Amygdala (tissue), 56 donors: ENCODE results near the gene KLHL7.
A peak's percentile ranks its signal among the peaks of the same experiment; 100 is the strongest.
"Not testable (repeated sequence)": the region's sequence is repeated elsewhere in the genome, so short reads cannot be mapped to it uniquely, and the experiment has no call there.

Experiments used
- DNase-seq, 56 donors: peaks; one replicate each; lab custom pipeline; 2025; lab: John Stamatoyannopoulos, UW

Gene KLHL7

GRCh38 chr7:23168111-23168885 lies 62.7 kb downstream of the KLHL7 start:
- no peak for DNase-seq

DNA sequence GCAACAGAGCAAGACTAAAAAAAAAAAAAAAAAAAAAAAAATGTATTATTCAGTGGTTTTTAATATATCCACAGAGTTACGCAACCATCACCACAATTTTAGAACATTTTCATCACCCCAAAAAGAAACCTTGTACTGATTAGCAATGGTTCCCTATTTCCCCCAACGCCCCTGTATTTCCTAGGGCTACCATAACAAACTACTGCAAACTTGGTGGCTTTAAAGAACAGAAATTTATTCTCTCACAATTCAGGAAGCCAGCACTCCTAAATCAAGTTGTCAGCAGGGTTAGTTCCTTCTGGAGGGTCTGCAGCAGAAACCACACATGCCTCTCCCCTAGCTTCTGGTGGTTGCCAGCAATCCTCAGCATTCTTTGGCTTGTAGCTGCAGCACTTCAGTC lies 70.4 kb downstream of the KLHL7 start:
- no peak for DNase-seq

- DNase-seq, result peak; percentile 59 to 94 (median 87)
Measured at GRCh38 chr7:23181684-23182553, 76.3 kb downstream of the KLHL7 start, which contains the start of gene NUP42. NUP42 (plus strand) TSS chr7:23182048; CDS start chr7:23182086, 38 bp downstream.

DNA sequence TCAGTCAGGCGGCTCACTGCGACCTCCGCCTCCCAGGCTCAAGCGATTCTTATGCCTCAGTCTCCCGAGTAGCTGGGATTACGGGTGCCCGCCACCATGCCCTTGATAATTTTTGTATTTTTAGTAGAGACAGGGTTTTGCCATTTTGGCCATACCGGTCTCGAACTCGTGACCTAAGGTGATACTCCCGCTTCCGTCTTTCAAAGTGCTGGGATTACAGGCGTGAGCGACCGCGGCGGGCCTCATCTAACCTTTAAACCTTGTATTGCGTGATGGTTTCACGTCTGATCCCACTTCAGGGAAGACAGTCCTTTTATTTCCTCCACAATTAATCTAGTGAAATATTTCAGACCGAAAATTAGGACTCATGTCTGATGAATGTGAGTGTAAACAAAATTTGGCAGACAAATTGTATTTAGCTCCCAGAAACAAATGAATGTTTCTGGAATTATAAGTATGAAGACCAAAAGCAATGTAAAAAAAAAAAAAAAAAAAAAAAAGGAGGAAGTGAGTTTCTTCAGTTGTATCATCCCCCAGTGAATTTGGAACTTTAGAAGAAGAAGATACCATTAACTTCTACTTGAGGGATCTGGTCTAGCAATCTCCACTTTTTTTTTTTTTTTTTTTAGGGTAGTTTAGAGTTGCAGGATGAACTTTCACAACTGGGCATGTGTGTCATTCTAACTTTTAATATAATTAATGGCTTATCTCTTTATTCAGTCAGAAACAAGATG lies 77.9 kb downstream of the KLHL7 start:
- no peak for DNase-seq

GRCh38 chr7:23184291-23184690 lies 78.7 kb downstream of the KLHL7 start:
- no peak for DNase-seq

DNA sequence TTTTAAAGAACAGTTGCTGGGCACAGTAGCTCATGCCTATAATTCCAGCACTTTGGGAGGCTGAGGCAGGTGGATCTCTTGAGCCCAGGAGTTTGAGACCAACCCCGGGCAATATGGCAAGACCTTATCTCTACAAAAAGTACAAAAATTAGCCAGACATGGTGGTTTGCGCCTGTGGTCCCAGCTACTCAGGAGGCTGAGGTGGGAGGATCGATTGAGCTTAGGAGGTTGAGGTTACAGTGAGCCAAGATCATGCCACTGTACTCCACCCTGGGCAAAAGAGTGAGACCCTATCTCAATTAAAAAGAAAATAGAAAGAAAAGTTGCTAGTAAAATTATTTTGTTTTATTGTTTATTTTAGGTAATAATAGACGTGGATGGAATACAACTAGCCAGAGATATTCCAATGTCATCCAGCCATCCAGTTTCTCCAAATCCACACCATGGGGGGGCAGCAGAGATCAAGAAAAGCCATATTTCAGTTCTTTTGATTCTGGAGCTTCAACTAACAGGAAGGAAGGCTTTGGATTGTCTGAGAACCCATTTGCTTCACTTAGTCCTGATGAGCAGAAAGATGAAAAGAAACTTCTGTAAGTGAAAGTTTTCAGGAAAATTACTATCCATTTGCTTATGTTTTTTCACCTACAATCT lies 79.2 kb downstream of the KLHL7 start:
- peak in 37 of 56 donors; percentile 2 to 85 (median 30) for DNase-seq

- no peak for DNase-seq
Measured at GRCh38 chr7:23185980-23186379, 80.4 kb downstream of the KLHL7 start.

DNA sequence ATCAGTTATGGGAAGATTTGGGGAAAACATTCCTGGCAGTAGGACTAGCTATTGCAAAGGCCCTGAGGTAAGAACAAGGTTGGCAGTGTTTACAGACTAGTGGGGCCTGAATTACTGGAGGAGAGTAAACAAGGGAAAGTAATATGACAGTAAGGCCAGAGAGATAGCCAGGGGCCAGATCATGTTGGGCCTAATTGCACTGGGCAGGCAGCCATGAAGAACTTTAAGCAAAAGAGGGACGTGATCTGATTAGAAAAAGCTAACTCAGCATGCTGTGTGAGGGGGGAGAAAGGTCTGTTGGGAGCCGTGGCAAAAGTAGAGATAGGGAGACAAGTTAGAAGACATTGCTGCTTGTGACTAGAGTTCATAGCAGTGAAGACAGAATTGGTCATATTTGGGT lies 85.4 kb downstream of the KLHL7 start:
- no peak for DNase-seq

GRCh38 chr7:23193650-23194227 lies 88.2 kb downstream of the KLHL7 start:
- not testable (repeated sequence) for DNase-seq

DNA sequence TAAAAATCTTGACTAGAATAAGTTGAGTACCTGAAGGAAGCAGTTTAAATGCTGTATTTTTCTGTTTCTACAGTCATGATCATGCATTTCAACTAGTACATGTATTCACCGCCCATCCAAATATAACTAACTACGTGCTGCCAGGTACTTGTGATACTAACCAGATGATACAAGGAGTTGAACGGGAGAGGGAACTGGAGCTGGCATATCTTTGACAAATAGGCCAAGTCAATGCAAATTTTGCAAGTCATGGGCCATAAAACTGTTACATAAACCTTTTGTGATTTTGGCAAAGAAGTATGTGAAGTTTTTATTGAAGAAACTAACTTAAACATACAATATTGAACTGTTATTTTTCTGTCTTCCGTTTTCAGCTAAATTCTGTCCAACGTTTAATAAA lies 90.7 kb downstream of the KLHL7 start:
- DNase-seq, result no peak

DNA sequence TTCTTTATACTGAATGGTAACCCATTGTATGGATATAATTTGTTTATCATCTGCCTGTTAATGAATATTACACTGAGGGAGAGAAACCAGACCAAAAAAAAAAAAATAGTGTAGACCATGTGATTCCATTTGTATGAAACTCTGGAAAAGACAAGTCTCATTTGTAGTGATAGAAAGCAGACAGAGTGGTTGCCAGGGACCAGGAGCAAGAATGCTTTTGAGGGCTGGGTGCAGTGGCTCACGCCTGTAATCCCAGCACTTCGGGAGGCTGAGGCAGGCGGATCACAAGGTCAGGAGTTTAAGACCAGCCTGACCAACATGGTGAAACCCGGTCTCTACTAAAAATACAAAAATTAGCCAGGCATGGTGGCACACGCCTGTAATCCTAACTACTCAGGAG lies 92.2 kb downstream of the KLHL7 start:
- DNase-seq, result not testable (repeated sequence)

DNA sequence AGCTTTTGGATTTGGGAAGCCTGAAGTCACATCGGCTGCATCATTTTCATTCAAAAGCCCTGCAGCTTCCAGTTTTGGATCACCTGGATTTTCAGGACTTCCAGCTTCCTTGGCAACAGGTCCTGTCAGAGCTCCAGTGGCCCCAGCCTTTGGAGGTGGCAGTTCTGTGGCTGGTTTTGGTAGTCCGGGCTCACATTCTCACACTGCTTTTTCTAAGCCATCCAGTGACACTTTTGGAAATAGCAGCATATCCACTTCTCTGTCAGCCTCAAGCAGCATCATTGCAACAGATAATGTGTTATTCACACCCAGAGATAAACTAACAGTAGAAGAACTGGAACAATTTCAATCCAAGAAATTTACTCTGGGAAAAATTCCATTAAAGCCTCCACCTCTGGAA lies 94.7 kb downstream of the KLHL7 start:
- no peak for DNase-seq

DNA sequence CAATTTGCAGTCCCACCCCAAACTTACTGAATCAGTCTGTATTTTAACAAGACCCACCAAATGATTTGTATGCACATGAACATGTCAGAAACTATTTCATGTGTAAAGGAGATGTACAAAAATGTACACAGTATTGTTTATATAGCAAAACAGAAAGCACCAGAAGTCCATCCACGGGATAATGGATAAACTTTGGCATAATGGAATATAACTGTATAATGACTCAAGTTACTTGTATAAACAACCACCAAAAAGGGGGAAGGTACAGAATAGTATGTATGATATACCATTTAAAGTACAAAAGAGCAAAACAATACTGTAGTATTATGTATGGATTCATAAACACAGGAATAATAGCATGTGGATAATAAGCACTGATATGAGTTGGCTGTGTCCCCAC lies 98.7 kb downstream of the KLHL7 start:
- DNase-seq, result no peak

GRCh38 chr7:23205577-23205908 lies 100.0 kb downstream of the KLHL7 start:
- DNase-seq, result no peak

DNA sequence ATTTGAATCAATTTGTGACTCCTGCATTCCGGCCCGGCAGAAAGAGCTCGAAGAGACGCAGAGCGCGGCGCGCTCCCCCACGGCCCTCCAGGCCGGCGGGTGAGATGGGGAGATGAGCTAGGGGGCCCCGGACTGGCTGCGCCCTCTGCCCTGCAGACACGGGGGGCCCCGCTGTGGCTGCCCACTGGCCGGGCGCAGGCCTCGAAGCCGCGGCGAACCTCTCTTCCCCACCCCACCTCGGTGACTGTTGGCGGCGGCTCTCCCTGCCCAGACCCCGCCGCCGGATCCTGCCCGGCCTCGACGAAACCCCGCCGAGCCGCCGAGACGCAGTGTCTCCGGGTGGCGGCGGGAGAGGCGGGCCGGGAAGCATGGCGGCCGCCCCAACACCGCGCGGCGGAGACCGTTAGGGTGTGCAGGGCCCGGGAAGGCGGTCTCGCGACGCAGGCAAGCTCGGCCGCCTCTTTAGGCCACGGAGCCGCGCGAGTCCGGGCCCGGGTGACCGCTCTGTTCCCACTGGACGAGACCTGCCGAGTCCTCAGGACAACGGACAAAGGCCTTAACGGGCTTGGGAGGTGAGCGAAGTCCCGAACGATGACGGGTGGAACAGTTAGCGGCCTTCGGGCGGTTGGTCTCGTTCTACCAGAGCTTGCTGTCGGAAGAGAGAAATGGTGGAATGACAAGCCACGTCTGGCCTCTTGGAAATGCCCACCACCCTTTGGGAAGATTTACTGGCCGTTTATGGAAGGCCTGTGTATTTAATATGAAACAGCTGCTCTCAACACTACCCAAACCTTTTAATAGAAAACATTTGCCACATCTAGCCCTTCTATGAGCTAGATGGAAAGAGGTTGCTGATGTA lies 100.6 kb downstream of the KLHL7 start:
- no peak for DNase-seq

DNA sequence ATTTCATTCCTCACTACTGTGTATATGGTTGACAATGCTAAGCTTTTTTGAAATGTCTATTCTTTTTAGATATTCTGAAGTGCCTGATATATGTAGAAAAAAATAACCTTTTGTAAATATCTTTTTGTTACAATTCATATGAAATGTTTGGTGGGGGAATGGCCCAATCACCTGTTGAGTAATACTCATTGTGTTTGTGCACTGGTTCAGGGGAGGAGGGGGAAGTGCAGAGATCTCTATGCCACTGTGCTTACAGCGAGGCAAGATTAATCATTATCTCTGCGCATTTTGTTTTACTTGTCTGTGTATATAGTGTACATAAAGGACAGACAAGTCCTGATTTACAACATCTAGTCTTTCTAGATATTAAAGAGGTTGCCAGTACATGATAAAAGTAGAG lies 101.4 kb downstream of the KLHL7 start:
- DNase-seq, result no peak

- DNase-seq, result no peak
Measured at GRCh38 chr7:23207884-23208283, 102.3 kb downstream of the KLHL7 start.

- DNase-seq, result no peak
Measured at GRCh38 chr7:23208316-23208715, 102.7 kb downstream of the KLHL7 start.

GRCh38 chr7:23210506-23210905 lies 104.9 kb downstream of the KLHL7 start:
- no peak for DNase-seq
